K562 treated with DMSO at 1 percent for 12 hours (cell line): ENCODE results near the gene CCDC93. TPM values are rescaled to one million over a fixed set of nuclear protein-coding genes. Genes with fewer than 3 reads are reported as not detected.

Experiments used
- total RNA-seq: library from RNA; unstranded; fragments of 300-600 nt; gene quantifications from 2 replicates; pipeline ENCODE4 v1.2.3, GENCODE V29; 2022; ENCODE audit not compliant: insufficient read depth

CCDC93 gene, protein sequence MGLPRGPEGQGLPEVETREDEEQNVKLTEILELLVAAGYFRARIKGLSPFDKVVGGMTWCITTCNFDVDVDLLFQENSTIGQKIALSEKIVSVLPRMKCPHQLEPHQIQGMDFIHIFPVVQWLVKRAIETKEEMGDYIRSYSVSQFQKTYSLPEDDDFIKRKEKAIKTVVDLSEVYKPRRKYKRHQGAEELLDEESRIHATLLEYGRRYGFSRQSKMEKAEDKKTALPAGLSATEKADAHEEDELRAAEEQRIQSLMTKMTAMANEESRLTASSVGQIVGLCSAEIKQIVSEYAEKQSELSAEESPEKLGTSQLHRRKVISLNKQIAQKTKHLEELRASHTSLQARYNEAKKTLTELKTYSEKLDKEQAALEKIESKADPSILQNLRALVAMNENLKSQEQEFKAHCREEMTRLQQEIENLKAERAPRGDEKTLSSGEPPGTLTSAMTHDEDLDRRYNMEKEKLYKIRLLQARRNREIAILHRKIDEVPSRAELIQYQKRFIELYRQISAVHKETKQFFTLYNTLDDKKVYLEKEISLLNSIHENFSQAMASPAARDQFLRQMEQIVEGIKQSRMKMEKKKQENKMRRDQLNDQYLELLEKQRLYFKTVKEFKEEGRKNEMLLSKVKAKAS
- total RNA-seq: 2.3 and 18.8 TPM in 2 replicates

DNA sequence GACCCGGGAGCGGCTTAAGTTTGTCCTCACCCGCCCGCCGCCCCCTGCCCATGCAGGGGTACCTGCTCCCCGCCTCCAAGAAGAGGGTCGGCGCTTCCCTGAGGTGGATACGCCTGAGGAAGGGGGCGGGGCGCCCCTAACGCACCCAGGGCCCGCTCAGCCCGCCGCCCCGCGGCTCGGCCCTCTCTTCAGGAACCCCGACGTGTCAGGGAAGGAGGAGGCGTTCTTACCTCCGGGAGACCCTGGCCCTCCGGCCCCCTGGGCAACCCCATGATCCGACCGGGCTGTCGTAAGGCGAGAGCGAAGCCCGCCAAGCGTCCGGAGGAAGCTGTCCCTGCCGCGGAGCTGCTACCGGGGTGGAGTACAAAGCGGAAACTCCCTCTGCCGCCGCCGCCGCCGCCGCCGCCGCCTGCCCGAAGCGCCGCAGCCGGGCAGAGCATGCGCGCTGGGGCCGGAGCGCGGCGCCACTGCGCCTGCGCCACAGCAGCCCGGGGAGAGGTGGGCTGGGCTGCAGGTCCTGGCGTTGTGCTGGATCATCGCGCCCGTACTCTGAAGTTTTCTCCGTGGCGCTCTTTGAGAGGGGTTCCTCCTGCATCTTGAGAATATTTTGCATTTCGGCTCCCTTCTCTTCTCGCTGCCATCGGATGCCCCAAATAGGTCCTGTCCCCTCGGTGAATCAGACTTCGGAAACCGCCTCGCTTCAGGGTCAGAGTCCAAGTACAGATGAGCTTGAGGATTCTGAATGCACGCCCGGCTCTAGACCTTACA is at the start of gene CCDC93:
TSS of gene CCDC93 (minus strand) at position 347 of the 768 bp plus-strand sequence. CDS start at position 272, 75 bp downstream.

Other genes with a start within 250 kb of the CCDC93 start
- gene DDX18, start 199.4 kb downstream of the CCDC93 start, total RNA-seq: 15.5 and 26.2 TPM in 2 replicates
- gene INSIG2, start 74.4 kb upstream of the CCDC93 start, total RNA-seq: 7.6 and 8.8 TPM in 2 replicates